Testis (tissue), 2 donors: Measurements from ENCODE around the gene TTLL5.

Experiments
- CTCF ChIP-seq, 3 experiments: fragments of 450-650 bp in 2 of 3; fragments of 200-600 bp in 1 of 3; sonication (generic) in 1 of 3; IDR thresholded peaks; one replicate each; pipeline ENCODE4 v1.5.1; 2016 to 2019; ENCODE audit warnings: antibody characterized with exemption in 3 of 3, mild to moderate bottlenecking in 2 of 3, moderate library complexity in 1 of 3
- POLR2A ChIP-seq: fragments of 450-650 bp; IDR thresholded peaks from one replicate; pipeline ENCODE4 v1.6.1; 2017; ENCODE audit warnings: antibody characterized with exemption, mild to moderate bottlenecking, moderate library complexity

GRCh38 chr14:75823334-75823733 is 162.3 kb downstream of the TTLL5 start:
- TF ChIP-seq CTCF (IDR thresholded peaks at IDR 0.05) = no peak
- no peak for TF ChIP-seq POLR2A
